HL-60 (cell line): ENCODE measurements around the gene RAD51.

Source experiments
- DNase-seq, 2 experiments: peaks; one replicate each; pipeline ENCODE4 v3.0.0-alpha.2; 2010 to 2020; ENCODE audit warnings: low read depth in 1 of 2, low spot score in 1 of 2
- H3K27ac ChIP-seq: fragments of 250-450 bp; sonication (Bioruptor Pico); replicated peaks from 2 replicates; pipeline ENCODE4 v1.5.1; 2020; ENCODE audit warnings: mild to moderate bottlenecking, moderate library complexity
- H3K27me3 ChIP-seq: fragments of 250-450 bp; sonication (Bioruptor Pico); 2 replicates; pipeline ENCODE4 v1.5.1; 2021; ENCODE audit warnings: mild to moderate bottlenecking, moderate library complexity; ENCODE audit not compliant: insufficient read depth, poor library complexity, severe bottlenecking
- H3K4me3 ChIP-seq: replicated peaks from 2 replicates; pipeline ENCODE4 v1.5.1; 2011; ENCODE audit warnings: mild to moderate bottlenecking, control low read depth, low read length; ENCODE audit not compliant: insufficient read depth
- GABPA ChIP-seq: IDR thresholded peaks from 2 replicates; pipeline ENCODE4 v1.6.1; 2012; ENCODE audit warnings: low read depth
- POLR2AphosphoS5 ChIP-seq: IDR thresholded peaks from 2 replicates; pipeline ENCODE4 v1.6.1; 2012; ENCODE audit warnings: low read depth
- SPI1 ChIP-seq: IDR thresholded peaks from 2 replicates; pipeline ENCODE4 v1.6.1; 2012; ENCODE audit warnings: low read depth, mild to moderate bottlenecking, borderline replicate concordance
- TF ChIP-seq, protein P1 (sequence below): IDR thresholded peaks from one replicate; pipeline ENCODE4 v1.5.1; 2011; ENCODE audit warnings: low read length, control low read depth, inconsistent platforms; ENCODE audit not compliant: insufficient read depth
- TF ChIP-seq, protein P2 (sequence below): IDR thresholded peaks from 2 replicates; pipeline ENCODE4 v1.6.1; 2012; ENCODE audit warnings: low read depth; ENCODE audit not compliant: insufficient replicate concordance

RAD51 gene

DNA sequence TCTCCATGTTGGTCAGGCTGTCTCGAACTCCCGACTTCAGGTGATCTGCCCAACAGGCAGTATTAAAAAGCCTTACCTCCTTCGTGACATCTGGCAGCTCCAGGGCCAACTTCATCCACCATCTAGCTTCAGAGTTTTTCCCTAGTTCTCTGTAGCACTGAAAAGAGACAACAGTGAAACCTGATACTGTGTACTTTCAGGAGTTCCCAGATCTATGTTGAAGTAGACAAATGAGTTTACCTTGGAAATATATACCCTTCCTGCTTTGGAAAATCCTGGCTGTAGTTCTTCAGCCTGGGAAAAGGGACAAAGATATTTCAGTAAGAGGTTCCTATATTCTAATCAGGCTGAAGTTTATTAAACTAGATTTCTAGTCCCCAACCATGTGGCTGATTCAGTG lies 42.1 kb downstream of the RAD51 start:
- Histone ChIP-seq H3K27ac (no peak overlapping the region), H3K4me3 (no peak overlapping the region), H3K27me3 (no peaks in the 10 kb centered on the region)
- DNase-seq = no peak
- TF ChIP-seq, protein P1, sequence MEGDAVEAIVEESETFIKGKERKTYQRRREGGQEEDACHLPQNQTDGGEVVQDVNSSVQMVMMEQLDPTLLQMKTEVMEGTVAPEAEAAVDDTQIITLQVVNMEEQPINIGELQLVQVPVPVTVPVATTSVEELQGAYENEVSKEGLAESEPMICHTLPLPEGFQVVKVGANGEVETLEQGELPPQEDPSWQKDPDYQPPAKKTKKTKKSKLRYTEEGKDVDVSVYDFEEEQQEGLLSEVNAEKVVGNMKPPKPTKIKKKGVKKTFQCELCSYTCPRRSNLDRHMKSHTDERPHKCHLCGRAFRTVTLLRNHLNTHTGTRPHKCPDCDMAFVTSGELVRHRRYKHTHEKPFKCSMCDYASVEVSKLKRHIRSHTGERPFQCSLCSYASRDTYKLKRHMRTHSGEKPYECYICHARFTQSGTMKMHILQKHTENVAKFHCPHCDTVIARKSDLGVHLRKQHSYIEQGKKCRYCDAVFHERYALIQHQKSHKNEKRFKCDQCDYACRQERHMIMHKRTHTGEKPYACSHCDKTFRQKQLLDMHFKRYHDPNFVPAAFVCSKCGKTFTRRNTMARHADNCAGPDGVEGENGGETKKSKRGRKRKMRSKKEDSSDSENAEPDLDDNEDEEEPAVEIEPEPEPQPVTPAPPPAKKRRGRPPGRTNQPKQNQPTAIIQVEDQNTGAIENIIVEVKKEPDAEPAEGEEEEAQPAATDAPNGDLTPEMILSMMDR = no peak
- TF ChIP-seq SPI1 = no peak
- no peak for TF ChIP-seq POLR2AphosphoS5
- no peak for TF ChIP-seq GABPA
- TF ChIP-seq, protein P2, sequence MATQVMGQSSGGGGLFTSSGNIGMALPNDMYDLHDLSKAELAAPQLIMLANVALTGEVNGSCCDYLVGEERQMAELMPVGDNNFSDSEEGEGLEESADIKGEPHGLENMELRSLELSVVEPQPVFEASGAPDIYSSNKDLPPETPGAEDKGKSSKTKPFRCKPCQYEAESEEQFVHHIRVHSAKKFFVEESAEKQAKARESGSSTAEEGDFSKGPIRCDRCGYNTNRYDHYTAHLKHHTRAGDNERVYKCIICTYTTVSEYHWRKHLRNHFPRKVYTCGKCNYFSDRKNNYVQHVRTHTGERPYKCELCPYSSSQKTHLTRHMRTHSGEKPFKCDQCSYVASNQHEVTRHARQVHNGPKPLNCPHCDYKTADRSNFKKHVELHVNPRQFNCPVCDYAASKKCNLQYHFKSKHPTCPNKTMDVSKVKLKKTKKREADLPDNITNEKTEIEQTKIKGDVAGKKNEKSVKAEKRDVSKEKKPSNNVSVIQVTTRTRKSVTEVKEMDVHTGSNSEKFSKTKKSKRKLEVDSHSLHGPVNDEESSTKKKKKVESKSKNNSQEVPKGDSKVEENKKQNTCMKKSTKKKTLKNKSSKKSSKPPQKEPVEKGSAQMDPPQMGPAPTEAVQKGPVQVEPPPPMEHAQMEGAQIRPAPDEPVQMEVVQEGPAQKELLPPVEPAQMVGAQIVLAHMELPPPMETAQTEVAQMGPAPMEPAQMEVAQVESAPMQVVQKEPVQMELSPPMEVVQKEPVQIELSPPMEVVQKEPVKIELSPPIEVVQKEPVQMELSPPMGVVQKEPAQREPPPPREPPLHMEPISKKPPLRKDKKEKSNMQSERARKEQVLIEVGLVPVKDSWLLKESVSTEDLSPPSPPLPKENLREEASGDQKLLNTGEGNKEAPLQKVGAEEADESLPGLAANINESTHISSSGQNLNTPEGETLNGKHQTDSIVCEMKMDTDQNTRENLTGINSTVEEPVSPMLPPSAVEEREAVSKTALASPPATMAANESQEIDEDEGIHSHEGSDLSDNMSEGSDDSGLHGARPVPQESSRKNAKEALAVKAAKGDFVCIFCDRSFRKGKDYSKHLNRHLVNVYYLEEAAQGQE = no peak

DNA sequence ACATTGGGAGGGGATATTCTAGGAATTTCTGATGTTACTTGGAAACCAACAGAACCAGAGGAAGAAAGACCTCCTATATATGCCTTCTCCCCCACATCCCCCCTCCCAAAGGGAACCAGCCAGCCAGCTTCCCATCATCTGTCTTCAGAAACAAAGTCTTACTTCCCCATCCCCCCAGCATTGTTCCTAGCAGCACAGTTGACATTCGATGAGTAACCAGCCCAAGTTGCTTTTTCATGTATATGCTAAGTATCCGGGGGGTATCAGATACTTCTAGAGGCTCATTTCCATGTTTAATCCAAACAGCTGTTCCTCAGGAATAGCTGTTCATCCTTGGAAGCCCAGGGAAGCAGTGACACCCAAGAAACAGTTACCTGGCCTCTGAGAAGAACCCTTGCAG lies 44.1 kb downstream of the RAD51 start:
- no peak for TF ChIP-seq GABPA
- TF ChIP-seq, protein P2 = no peak
- no peak for TF ChIP-seq SPI1
- TF ChIP-seq, protein P1 = no peak
- TF ChIP-seq POLR2AphosphoS5 = no peak
- Histone ChIP-seq H3K27ac (no peak overlapping the region), H3K4me3 (no peak overlapping the region)

DNA sequence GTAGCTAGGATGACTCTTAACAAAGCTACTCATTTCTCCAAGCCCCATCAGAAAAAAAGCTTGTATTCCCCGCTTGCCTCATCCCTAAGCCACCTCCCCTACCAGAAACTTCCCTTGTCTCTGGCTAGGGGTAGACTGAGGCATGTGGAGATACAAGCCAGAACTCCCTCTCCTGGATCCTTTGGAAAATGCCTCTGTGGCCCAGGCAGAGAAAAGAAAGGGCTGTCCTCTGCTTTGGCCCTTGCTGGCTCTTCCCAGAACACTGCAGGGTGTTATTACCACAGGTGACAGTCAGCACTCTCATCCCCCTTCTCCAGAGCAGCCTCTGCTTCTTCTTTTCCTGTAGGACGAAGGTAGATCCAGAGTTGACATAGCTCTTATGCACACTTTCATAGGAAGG lies 44.9 kb downstream of the RAD51 start:
- Histone ChIP-seq H3K4me3 (no peak overlapping the region), H3K27me3 (no peaks in the 10 kb centered on the region), H3K27ac (no peak overlapping the region)
- no peak for DNase-seq
- TF ChIP-seq GABPA (no peak), SPI1 (no peak), POLR2AphosphoS5 (no peak)
- TF ChIP-seq, protein P2 = no peak
- TF ChIP-seq, protein P1 = no peak

More for the DNA sequence above, 44.1 kb downstream of the RAD51 start:
- DNase-seq = no peak
- H3K27me3 ChIP-seq = no peaks in the 10 kb centered on the region
